Neutrophil (primary cell): ENCODE data around the gene SSX2.
"Not testable (repeated sequence)": the region's sequence is repeated elsewhere in the genome, so short reads cannot be mapped to it uniquely, and the experiment has no call there.

Source experiments
- H3K27ac ChIP-seq: fragments of 200-600 bp; sonication (generic); 2 replicates; pipeline ENCODE4 v1.5.1; 2016; ENCODE audit warnings: mild to moderate bottlenecking, moderate library complexity
- H3K27me3 ChIP-seq: fragments of 200-600 bp; sonication (generic); 2 replicates; pipeline ENCODE4 v1.6.0; 2016; ENCODE audit warnings: mild to moderate bottlenecking
- H3K36me3 ChIP-seq: fragments of 200-600 bp; sonication (generic); 2 replicates; pipeline ENCODE4 v1.5.1; 2017
- H3K4me1 ChIP-seq, 2 experiments: fragments of 200-600 bp in 1 of 2; sonication (generic) in 1 of 2; 1 replicate in 1 of 2; 2 replicates in 1 of 2; pipeline versions ENCODE4 v1.5.1 to v1.6.1; 2013 to 2016; ENCODE audit warnings: low read depth in 1 of 2, low read length in 1 of 2, mild to moderate bottlenecking in 1 of 2, moderate library complexity in 1 of 2; ENCODE audit not compliant: control insufficient read depth in 1 of 2, insufficient read depth in 1 of 2
- H3K4me3 ChIP-seq, 2 experiments: fragments of 200-600 bp in 1 of 2; sonication (generic) in 1 of 2; 1 replicate in 1 of 2; 2 replicates in 1 of 2; pipeline ENCODE4 v1.5.1; 2013 to 2016; ENCODE audit warnings: low read depth in 1 of 2, low read length in 1 of 2, mild to moderate bottlenecking in 1 of 2, moderate library complexity in 1 of 2
- H3K9me3 ChIP-seq: fragments of 200-600 bp; sonication (generic); 2 replicates; pipeline ENCODE4 v1.5.1; 2016

Gene SSX2

GRCh38 chrX:52707078-52707477 is at the start of gene SSX2:
Gene SSX2, minus strand, starts transcription at chrX:52707178. Its CDS starts 1,429 bp downstream, at chrX:52705749.
- not testable (repeated sequence) for H3K4me3 ChIP-seq, H3K27ac ChIP-seq, H3K27me3 ChIP-seq, H3K9me3 ChIP-seq, H3K36me3 ChIP-seq, H3K4me1 ChIP-seq

DNA sequence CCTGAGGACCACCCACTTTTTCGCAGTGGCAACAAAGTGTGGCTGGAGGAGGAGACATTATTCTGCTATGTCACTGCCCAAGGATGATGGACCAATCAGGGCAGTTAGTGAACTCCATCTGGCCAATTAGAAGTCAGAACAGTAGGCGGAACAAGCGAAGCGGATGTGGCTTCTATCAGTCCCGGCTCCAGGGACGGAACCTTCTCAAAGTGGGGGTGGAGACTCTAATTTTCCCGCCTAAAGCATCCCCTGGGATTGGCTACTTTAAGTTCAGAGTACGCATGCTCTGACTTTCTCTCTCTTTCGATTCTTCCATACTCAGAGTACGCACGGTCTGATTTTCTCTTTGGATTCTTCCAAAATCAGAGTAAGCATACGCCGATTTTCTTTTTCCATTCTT is 44.0 kb upstream of the SSX2 start, which contains the start of gene SSX2B:
SSX2B (plus strand) TSS at position 301 of the 400 bp plus-strand sequence. CDS start 1,429 bp downstream, outside the sequence.
- H3K36me3 ChIP-seq, H3K27me3 ChIP-seq, H3K9me3 ChIP-seq, H3K4me1 ChIP-seq, H3K27ac ChIP-seq, H3K4me3 ChIP-seq: not testable (repeated sequence)

- not testable (repeated sequence) for H3K4me3 ChIP-seq, H3K4me1 ChIP-seq, H3K36me3 ChIP-seq, H3K27ac ChIP-seq, H3K27me3 ChIP-seq, H3K9me3 ChIP-seq
Observed at GRCh38 chrX:52692034-52692433, 14.9 kb downstream of the SSX2 start.

GRCh38 chrX:52662218-52662617 is 44.8 kb downstream of the SSX2 start:
- not testable (repeated sequence) for H3K9me3 ChIP-seq, H3K4me3 ChIP-seq

DNA sequence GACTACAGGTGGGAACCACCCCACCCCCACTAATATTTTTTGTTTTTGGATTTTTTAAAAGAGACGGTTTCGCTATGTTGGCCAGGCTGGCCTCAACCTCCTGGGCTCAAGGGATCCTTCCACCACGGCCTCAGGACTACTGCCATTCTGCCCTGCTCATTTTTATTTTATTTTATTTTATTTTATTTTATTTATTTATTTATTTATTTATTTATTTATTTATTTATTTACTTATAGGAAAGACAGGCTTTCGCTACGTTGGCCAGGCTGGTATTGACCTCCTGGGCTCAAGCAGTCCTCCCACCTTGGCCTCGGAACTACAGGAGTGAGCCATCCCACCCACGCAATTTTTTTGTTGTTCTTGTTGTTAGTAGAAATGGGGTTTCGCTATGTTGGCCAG is 51.5 kb downstream of the SSX2 start:
- H3K4me3 ChIP-seq, H3K27ac ChIP-seq, H3K9me3 ChIP-seq, H3K36me3 ChIP-seq, H3K27me3 ChIP-seq, H3K4me1 ChIP-seq: not testable (repeated sequence)

More at GRCh38 chrX:52662218-52662617, 44.8 kb downstream of the SSX2 start:
- not testable (repeated sequence) for H3K27me3 ChIP-seq, H3K4me1 ChIP-seq, H3K36me3 ChIP-seq, H3K27ac ChIP-seq

- H3K27me3 ChIP-seq, H3K36me3 ChIP-seq, H3K27ac ChIP-seq, H3K4me3 ChIP-seq, H3K9me3 ChIP-seq, H3K4me1 ChIP-seq: not testable (repeated sequence)
Observed at GRCh38 chrX:52654800-52655199, 52.2 kb downstream of the SSX2 start, which contains the start of gene SSX7. Gene SSX7, minus strand, starts transcription at chrX:52654900. Its CDS starts 1,428 bp downstream, at chrX:52653472.

DNA sequence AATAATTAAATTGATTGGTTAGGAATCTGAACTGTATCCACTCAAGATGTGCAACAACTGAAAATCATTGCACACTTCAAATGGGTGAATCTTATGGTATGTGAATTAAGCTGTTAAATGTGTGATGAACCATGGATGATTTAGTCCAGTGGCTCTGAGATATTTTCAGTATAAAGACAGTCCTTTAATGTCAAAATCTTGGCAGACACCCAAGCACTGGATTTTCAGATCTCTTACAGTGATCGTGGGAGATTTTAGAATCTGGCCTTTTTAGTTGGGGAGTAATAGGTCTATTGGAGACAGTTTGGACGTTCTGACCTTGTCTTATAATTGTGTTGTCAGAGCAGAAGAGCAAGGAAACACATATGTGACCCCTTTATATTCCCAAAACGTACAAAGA is 56.3 kb downstream of the SSX2 start:
- H3K9me3 ChIP-seq, H3K36me3 ChIP-seq, H3K27me3 ChIP-seq, H3K27ac ChIP-seq, H3K4me3 ChIP-seq, H3K4me1 ChIP-seq: not testable (repeated sequence)

- not testable (repeated sequence) for H3K4me3 ChIP-seq, H3K27ac ChIP-seq, H3K4me1 ChIP-seq
Observed at GRCh38 chrX:52648956-52649355, 58.0 kb downstream of the SSX2 start.

More at GRCh38 chrX:52648956-52649355, 58.0 kb downstream of the SSX2 start:
- not testable (repeated sequence) for H3K9me3 ChIP-seq, H3K27me3 ChIP-seq, H3K36me3 ChIP-seq
